ENCODE measurements around the gene PRPF40B. TPM values are rescaled to one million over a fixed set of nuclear protein-coding genes. Genes with fewer than 3 reads are reported as not detected.

The PRPF40B gene
- total and polyA plus RNA-seq, 9 of the 15 experiments (the other 6 are each of a cell fraction or from before 2014, with no cell fraction given) = 0.55 to 10.6 (median 4.8) TPM

DNA sequence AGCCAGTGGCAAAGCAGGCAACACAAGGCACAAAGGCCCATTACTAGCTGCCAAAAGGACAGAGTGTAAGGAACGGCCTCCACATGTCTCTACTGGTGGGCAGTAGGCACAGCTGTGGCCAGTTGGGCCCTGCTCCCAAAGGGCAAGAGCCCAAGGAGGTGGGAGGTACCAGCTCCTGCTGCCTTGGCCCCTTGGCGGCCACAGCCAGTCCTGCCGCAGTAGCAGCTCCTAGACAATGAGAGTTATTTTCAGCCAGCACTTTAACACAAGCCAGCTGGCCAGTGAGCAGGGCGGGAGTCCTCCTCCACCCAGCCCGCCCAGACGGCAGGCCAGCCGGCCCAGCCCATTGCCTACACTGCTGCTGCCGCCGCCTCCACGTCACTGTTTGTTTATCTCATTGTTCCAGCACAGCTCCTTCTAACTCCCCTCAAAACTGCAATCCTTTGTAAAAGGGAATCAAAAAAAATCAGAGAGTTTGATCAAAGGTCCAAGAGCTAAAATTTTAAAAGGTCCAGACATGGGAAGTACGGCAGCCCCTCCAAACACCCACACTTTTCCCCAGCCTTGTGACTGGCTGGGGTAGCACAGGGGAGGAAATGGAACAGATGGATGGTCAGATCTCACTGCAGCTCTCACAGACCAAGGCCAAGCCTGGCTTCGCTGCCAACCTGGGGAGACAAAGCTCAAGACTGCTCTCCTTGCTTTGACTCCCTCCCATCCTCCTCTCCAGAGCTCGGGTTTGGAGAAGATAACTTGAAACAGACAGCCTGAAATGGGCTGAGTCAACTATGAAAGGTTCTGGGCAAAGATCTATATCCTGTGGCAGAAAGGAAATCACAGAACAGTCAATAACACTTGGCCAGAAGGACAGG lies 50.3 kb downstream of the PRPF40B start (continued):
- TF ChIP-seq CHD7 (IDR thresholded peaks at IDR 0.05; ENCODE audit: low read depth, low read length) (no peak), ELF2 (CRISPR knock-in tag; IDR thresholded peaks at IDR 0.05) (no peak), HES1 (IDR thresholded peaks at IDR 0.05; ENCODE audit: low read depth) (peak; percentile 22; the same call in 1 of the 2 replicates), MYC (IDR thresholded peaks at IDR 0.05; ENCODE audit: low read depth, low read length) (0 out of 2 replicates have a peak, but pooled peaks have one; percentile 29), MYC (CRISPR knock-in tag; IDR thresholded peaks at IDR 0.05; ENCODE audit: borderline replicate concordance, low read depth) (no peak), DIDO1 (tag; IDR thresholded peaks at IDR 0.05; ENCODE audit: low read depth) (no peak), NFIC (IDR thresholded peaks at IDR 0.05) (0 out of 2 replicates have a peak, but pooled peaks have one; percentile 17), MBD2 (IDR thresholded peaks at IDR 0.05; ENCODE audit: borderline replicate concordance, low read depth) (peak; percentile 21; the same call in 1 of the 2 replicates), SRF (CRISPR knock-in tag; IDR thresholded peaks at IDR 0.05) (peak in 1 of 2 experiments; percentile 25; a peak in 1 of 4 replicates), BHLHE40 (IDR thresholded peaks at IDR 0.05; ENCODE audit: low read length) (peak; percentile 13; the same call in 1 of the 2 replicates), ZNF830 (CRISPR knock-in tag; IDR thresholded peaks at IDR 0.05) (no peak), CBX1 (IDR thresholded peaks at IDR 0.05; ENCODE audit: low read depth) (no peak), HNRNPLL (IDR thresholded peaks at IDR 0.05; ENCODE audit: low read depth, low read length, poor library complexity, severe bottlenecking) (no peak), HNRNPL (IDR thresholded peaks at IDR 0.05; ENCODE audit: low read depth, low read length) (no peak), RAD21 (CRISPR knock-in tag; conservative IDR thresholded peaks at IDR 0.05 in 1 of 2, IDR thresholded peaks at IDR 0.05 in 1 of 2) (no peak), POLR2AphosphoS2 (IDR thresholded peaks at IDR 0.05; ENCODE audit: low read length) (no peak)

All from K562 (cell line).